T-helper 2 cell treated with Interferon-gamma antibody and Interleukin-4, amounts not matched to agents 5 μg/mL and 100 μg/mL, for 36 hours (primary cell): Measurements from ENCODE around the gene CREM.

Experiments used
- DNase-seq: peaks from one replicate; pipeline ENCODE4 v3.0.0; 2021; ENCODE audit warnings: low spot score
- H3K27ac Mint-ChIP-seq: one replicate; pipeline ENCODE4 v1.8.0; 2021; ENCODE audit warnings: mild to moderate bottlenecking, mixed read lengths
- H3K27me3 Mint-ChIP-seq: one replicate; pipeline ENCODE4 v1.8.0; 2021; ENCODE audit warnings: low read depth, mixed read lengths
- H3K36me3 Mint-ChIP-seq: one replicate; pipeline ENCODE4 v1.8.0; 2021; ENCODE audit warnings: low read depth, mixed read lengths
- H3K4me1 Mint-ChIP-seq: one replicate; pipeline ENCODE4 v1.8.0; 2021; ENCODE audit warnings: low read depth, mixed read lengths
- H3K4me3 Mint-ChIP-seq: one replicate; pipeline ENCODE4 v1.8.0; 2022; ENCODE audit warnings: mild to moderate bottlenecking, moderate library complexity, mixed read lengths
- H3K9me3 Mint-ChIP-seq: one replicate; pipeline ENCODE4 v1.8.0; 2021; ENCODE audit warnings: mixed read lengths

CREM gene

GRCh38 chr10:35192645-35193249 is 66.1 kb downstream of the CREM start:
- Mint-ChIP-seq H3K27ac (peak overlapping the region; percentile 51), H3K4me1 (peaks cover 41% of the 10 kb centered on the region), H3K27me3 (no peaks in the 10 kb centered on the region)

GRCh38 chr10:35194471-35194870 is 67.8 kb downstream of the CREM start:
- H3K4me1 Mint-ChIP-seq: peaks cover 46% of the 10 kb centered on the region
- peaks cover 13% of the 10 kb centered on the region for H3K36me3 Mint-ChIP-seq
- H3K4me3 Mint-ChIP-seq: peak overlapping the region; percentile 12
- no peak for DNase-seq
- peak overlapping the region; percentile 99 for H3K27ac Mint-ChIP-seq
- no peaks in the 10 kb centered on the region for H3K9me3 Mint-ChIP-seq
- H3K27me3 Mint-ChIP-seq: no peaks in the 10 kb centered on the region

More at GRCh38 chr10:35192645-35193249, 66.1 kb downstream of the CREM start:
- no peak for DNase-seq
- no peaks in the 10 kb centered on the region for H3K9me3 Mint-ChIP-seq
- H3K4me3 Mint-ChIP-seq: no peak overlapping the region
- peaks cover 9% of the 10 kb centered on the region for H3K36me3 Mint-ChIP-seq

- H3K4me1 Mint-ChIP-seq: peaks cover 46% of the 10 kb centered on the region
- DNase-seq: peak; percentile 62
- no peaks in the 10 kb centered on the region for H3K27me3 Mint-ChIP-seq
- H3K4me3 Mint-ChIP-seq: peak overlapping the region; percentile 90
- H3K36me3 Mint-ChIP-seq: peaks cover 13% of the 10 kb centered on the region
- H3K9me3 Mint-ChIP-seq: no peaks in the 10 kb centered on the region
- H3K27ac Mint-ChIP-seq: peak overlapping the region; percentile 99
Measured at GRCh38 chr10:35194906-35195305, 68.3 kb downstream of the CREM start.

- Mint-ChIP-seq H3K9me3 (no peaks in the 10 kb centered on the region), H3K27ac (peak overlapping the region; percentile 99), H3K27me3 (no peaks in the 10 kb centered on the region), H3K4me1 (peaks cover 51% of the 10 kb centered on the region), H3K36me3 (peaks cover 13% of the 10 kb centered on the region), H3K4me3 (peak overlapping the region; percentile 90)
- peak; percentile 84 for DNase-seq
Measured at GRCh38 chr10:35195361-35196306, 69.0 kb downstream of the CREM start.

GRCh38 chr10:35200487-35200886 is 73.8 kb downstream of the CREM start:
- DNase-seq: no peak
- H3K27ac Mint-ChIP-seq: peak overlapping the region; percentile 58
- peak overlapping the region; percentile 6 for H3K4me3 Mint-ChIP-seq
- peaks cover 16% of the 10 kb centered on the region for H3K36me3 Mint-ChIP-seq
- H3K9me3 Mint-ChIP-seq: no peaks in the 10 kb centered on the region
- peaks cover 48% of the 10 kb centered on the region for H3K4me1 Mint-ChIP-seq
- H3K27me3 Mint-ChIP-seq: no peaks in the 10 kb centered on the region

GRCh38 chr10:35201234-35201633 is 74.6 kb downstream of the CREM start:
- H3K4me3 Mint-ChIP-seq: peak overlapping the region; percentile 31
- H3K27ac Mint-ChIP-seq: peak overlapping the region; percentile 38
- no peak for DNase-seq
- no peaks in the 10 kb centered on the region for H3K9me3 Mint-ChIP-seq
- no peaks in the 10 kb centered on the region for H3K27me3 Mint-ChIP-seq
- peaks cover 46% of the 10 kb centered on the region for H3K4me1 Mint-ChIP-seq
- H3K36me3 Mint-ChIP-seq: peaks cover 16% of the 10 kb centered on the region

GRCh38 chr10:35202050-35202449 is 75.4 kb downstream of the CREM start:
- no peaks in the 10 kb centered on the region for H3K9me3 Mint-ChIP-seq
- H3K4me3 Mint-ChIP-seq: no peak overlapping the region
- peaks cover 52% of the 10 kb centered on the region for H3K4me1 Mint-ChIP-seq
- DNase-seq: no peak
- H3K36me3 Mint-ChIP-seq: peaks cover 22% of the 10 kb centered on the region
- H3K27ac Mint-ChIP-seq: peak overlapping the region; percentile 38
- H3K27me3 Mint-ChIP-seq: no peaks in the 10 kb centered on the region

GRCh38 chr10:35203745-35204144 is 77.1 kb downstream of the CREM start:
- DNase-seq: no peak
- H3K4me3 Mint-ChIP-seq: no peak overlapping the region
- H3K27me3 Mint-ChIP-seq: no peaks in the 10 kb centered on the region
- peaks cover 54% of the 10 kb centered on the region for H3K4me1 Mint-ChIP-seq
- H3K27ac Mint-ChIP-seq: peak overlapping the region; percentile 63
- peaks cover 24% of the 10 kb centered on the region for H3K36me3 Mint-ChIP-seq
- no peaks in the 10 kb centered on the region for H3K9me3 Mint-ChIP-seq

GRCh38 chr10:35204650-35205319 is 78.1 kb downstream of the CREM start:
- H3K27ac Mint-ChIP-seq: peak overlapping the region; percentile 85
- H3K27me3 Mint-ChIP-seq: no peaks in the 10 kb centered on the region
- peaks cover 63% of the 10 kb centered on the region for H3K4me1 Mint-ChIP-seq
- DNase-seq: no peak
- H3K9me3 Mint-ChIP-seq: no peaks in the 10 kb centered on the region
- peaks cover 31% of the 10 kb centered on the region for H3K36me3 Mint-ChIP-seq
- H3K4me3 Mint-ChIP-seq: peak overlapping the region; percentile 68

GRCh38 chr10:35206274-35206673 is 79.6 kb downstream of the CREM start:
- H3K27ac Mint-ChIP-seq: peak overlapping the region; percentile 70
- no peaks in the 10 kb centered on the region for H3K27me3 Mint-ChIP-seq
- peaks cover 45% of the 10 kb centered on the region for H3K36me3 Mint-ChIP-seq
- H3K4me3 Mint-ChIP-seq: peak overlapping the region; percentile 55
- peaks cover 67% of the 10 kb centered on the region for H3K4me1 Mint-ChIP-seq
- no peaks in the 10 kb centered on the region for H3K9me3 Mint-ChIP-seq
- no peak for DNase-seq

- H3K4me3 Mint-ChIP-seq: peak overlapping the region; percentile 85
- peaks cover 48% of the 10 kb centered on the region for H3K36me3 Mint-ChIP-seq
- DNase-seq: peak; percentile 67
- peaks cover 56% of the 10 kb centered on the region for H3K4me1 Mint-ChIP-seq
- H3K9me3 Mint-ChIP-seq: no peaks in the 10 kb centered on the region
- peak overlapping the region; percentile 98 for H3K27ac Mint-ChIP-seq
- no peaks in the 10 kb centered on the region for H3K27me3 Mint-ChIP-seq
Measured at GRCh38 chr10:35208536-35208935, 81.9 kb downstream of the CREM start.

GRCh38 chr10:35208949-35209613 is 82.4 kb downstream of the CREM start:
- H3K36me3 Mint-ChIP-seq: peaks cover 47% of the 10 kb centered on the region
- peak overlapping the region; percentile 85 for H3K4me3 Mint-ChIP-seq
- peak overlapping the region; percentile 98 for H3K27ac Mint-ChIP-seq
- no peak for DNase-seq
- no peaks in the 10 kb centered on the region for H3K27me3 Mint-ChIP-seq
- peaks cover 51% of the 10 kb centered on the region for H3K4me1 Mint-ChIP-seq
- no peaks in the 10 kb centered on the region for H3K9me3 Mint-ChIP-seq

- H3K27ac Mint-ChIP-seq: peak overlapping the region; percentile 81
- peaks cover 43% of the 10 kb centered on the region for H3K4me1 Mint-ChIP-seq
- no peak for DNase-seq
- no peaks in the 10 kb centered on the region for H3K9me3 Mint-ChIP-seq
- no peak overlapping the region for H3K4me3 Mint-ChIP-seq
- H3K36me3 Mint-ChIP-seq: peaks cover 44% of the 10 kb centered on the region
- H3K27me3 Mint-ChIP-seq: no peaks in the 10 kb centered on the region
Measured at GRCh38 chr10:35210961-35211360, 84.3 kb downstream of the CREM start.
